ENCODE measurements around the gene LIMCH1. TPM values are rescaled to one million over a fixed set of nuclear protein-coding genes. Genes with fewer than 3 reads are reported as not detected.
"Not testable (repeated sequence)": the region's sequence is repeated elsewhere in the genome, so short reads cannot be mapped to it uniquely, and the experiment has no call there.

Gene LIMCH1
- total RNA-seq (ENCODE audit: low replicate concordance), result 5.4 and 9.8 TPM in 2 replicates

GRCh38 chr4:41538017-41538733 lies at the start of gene LIMCH1:
Gene LIMCH1, plus strand, starts transcription at chr4:41538157. Its CDS starts 67,839 bp downstream, at chr4:41605996.
- no peaks in the 10 kb centered on the region for H3K36me3 Mint-ChIP-seq
- Histone ChIP-seq H3K27ac (no peak within 1 kb of the TSS), H3K9ac (no peak within 1 kb of the TSS), H3K79me2 (ENCODE audit: low read depth) (no peaks in the 10 kb centered on the region), H2AFZ (replicated peaks) (peak within 1 kb of the TSS; percentile 4), H4K20me1 (ENCODE audit: low read depth) (no peaks in the 10 kb centered on the region), H3K4me2 (no peak within 1 kb of the TSS), H3F3A (ENCODE audit: low read depth) (no peaks in the 10 kb centered on the region), H3K27me3 (no peaks in the 10 kb centered on the region), H3K4me3 (no peak within 1 kb of the TSS), H3K9me3 (ENCODE audit: low read depth) (no peaks in the 10 kb centered on the region), H3K36me3 (no peaks in the 10 kb centered on the region), H3K4me1 (peaks cover 13% of the 10 kb centered on the region)
- H3K27ac Mint-ChIP-seq, result no peak within 1 kb of the TSS
- no peak within 1 kb of the TSS for H3K4me3 Mint-ChIP-seq
- TF ChIP-seq EZH2 (IDR thresholded peaks at IDR 0.05) (no peak), CTCF (IDR thresholded peaks at IDR 0.05) (no peak), EZH2phosphoT487 (IDR thresholded peaks at IDR 0.05) (no peak)
- peaks cover 9% of the 10 kb centered on the region for H3K4me1 Mint-ChIP-seq
- DNase-seq (ENCODE audit: low spot score), result peak; percentile 46
- no peaks in the 10 kb centered on the region for H3K9me3 Mint-ChIP-seq
- H3K27me3 Mint-ChIP-seq (ENCODE audit: insufficient read depth, low read depth), result no peaks in the 10 kb centered on the region

- not testable (repeated sequence) for H3F3A ChIP-seq (ENCODE audit: low read depth); H3K4me3 Mint-ChIP-seq; H3K9ac ChIP-seq; H4K20me1 ChIP-seq (ENCODE audit: low read depth); H3K27me3 Mint-ChIP-seq (ENCODE audit: insufficient read depth, low read depth); H3K27ac ChIP-seq; DNase-seq (ENCODE audit: low spot score); H3K79me2 ChIP-seq (ENCODE audit: low read depth); H3K27ac Mint-ChIP-seq; H3K4me3 ChIP-seq; H2AFZ ChIP-seq (replicated peaks); H3K4me1 Mint-ChIP-seq; H3K36me3 ChIP-seq; H3K9me3 ChIP-seq (ENCODE audit: low read depth); H3K4me1 ChIP-seq; H3K4me2 ChIP-seq; H3K27me3 ChIP-seq; H3K36me3 Mint-ChIP-seq
- peaks cover 12% of the 10 kb centered on the region for H3K9me3 Mint-ChIP-seq
These were observed 46.8 kb upstream of the LIMCH1 start for GRCh38 chr4:41491081-41491576.

GRCh38 chr4:41496977-41497376 lies 41.0 kb upstream of the LIMCH1 start:
- H3K36me3 Mint-ChIP-seq, result no peaks in the 10 kb centered on the region
- H3K4me2 ChIP-seq, result no peak overlapping the region
- peaks cover 5% of the 10 kb centered on the region for H3K9me3 Mint-ChIP-seq
- no peaks in the 10 kb centered on the region for H3K27me3 Mint-ChIP-seq (ENCODE audit: insufficient read depth, low read depth)
- H4K20me1 ChIP-seq (ENCODE audit: low read depth), result no peaks in the 10 kb centered on the region
- H2AFZ ChIP-seq (replicated peaks), result no peak overlapping the region
- no peaks in the 10 kb centered on the region for H3F3A ChIP-seq (ENCODE audit: low read depth)
- no peak overlapping the region for H3K9ac ChIP-seq
- H3K4me1 ChIP-seq, result no peaks in the 10 kb centered on the region
- no peak overlapping the region for H3K27ac ChIP-seq
- H3K27me3 ChIP-seq, result no peaks in the 10 kb centered on the region
- no peaks in the 10 kb centered on the region for H3K36me3 ChIP-seq
- H3K27ac Mint-ChIP-seq, result no peak overlapping the region
- no peak overlapping the region for H3K4me3 Mint-ChIP-seq
- TF ChIP-seq EZH2phosphoT487 (IDR thresholded peaks at IDR 0.05) (no peak), EZH2 (IDR thresholded peaks at IDR 0.05) (no peak), CTCF (IDR thresholded peaks at IDR 0.05) (no peak)
- H3K79me2 ChIP-seq (ENCODE audit: low read depth), result no peaks in the 10 kb centered on the region
- no peaks in the 10 kb centered on the region for H3K9me3 ChIP-seq (ENCODE audit: low read depth)
- no peak overlapping the region for H3K4me3 ChIP-seq
- H3K4me1 Mint-ChIP-seq, result no peaks in the 10 kb centered on the region
- no peak for DNase-seq (ENCODE audit: low spot score)

GRCh38 chr4:41498177-41498576 lies 39.8 kb upstream of the LIMCH1 start:
- Histone ChIP-seq H3K36me3 (no peaks in the 10 kb centered on the region), H3K4me1 (no peaks in the 10 kb centered on the region), H4K20me1 (ENCODE audit: low read depth) (no peaks in the 10 kb centered on the region), H3F3A (ENCODE audit: low read depth) (no peaks in the 10 kb centered on the region), H3K9ac (no peak overlapping the region), H3K27me3 (peaks cover 2% of the 10 kb centered on the region), H3K4me3 (no peak overlapping the region), H3K9me3 (ENCODE audit: low read depth) (no peaks in the 10 kb centered on the region), H3K4me2 (no peak overlapping the region), H2AFZ (replicated peaks) (no peak overlapping the region), H3K27ac (no peak overlapping the region), H3K79me2 (ENCODE audit: low read depth) (no peaks in the 10 kb centered on the region)
- H3K4me1 Mint-ChIP-seq, result no peaks in the 10 kb centered on the region
- no peak for TF ChIP-seq EZH2 (IDR thresholded peaks at IDR 0.05)
- TF ChIP-seq CTCF (IDR thresholded peaks at IDR 0.05), result no peak
- no peak for TF ChIP-seq EZH2phosphoT487 (IDR thresholded peaks at IDR 0.05)
- no peak overlapping the region for H3K27ac Mint-ChIP-seq
- H3K9me3 Mint-ChIP-seq, result no peaks in the 10 kb centered on the region
- no peaks in the 10 kb centered on the region for H3K27me3 Mint-ChIP-seq (ENCODE audit: insufficient read depth, low read depth)
- DNase-seq (ENCODE audit: low spot score), result no peak
- H3K4me3 Mint-ChIP-seq, result no peak overlapping the region
- H3K36me3 Mint-ChIP-seq, result no peaks in the 10 kb centered on the region
